IMR-90 (cell line): ENCODE measurements around the gene TEAD4. TPM values are rescaled to one million over a fixed set of nuclear protein-coding genes. Genes with fewer than 3 reads are reported as not detected.

Source experiments
- ATAC-seq: fragments of 200-7000 bp; cut with Tn5 transposase; 2 replicates; pipeline ENCODE4 v1.9.1; 2020; ENCODE audit warnings: low read depth, mild to moderate bottlenecking, moderate library complexity
- BruUV-seq: library from RNA; stranded (reverse); fragments of 400-500 nt; replicated peaks from 2 replicates; lab custom pipeline; 2021; lab: Mats Ljungman, UMichigan
- CTCF ChIA-PET: fragments of 300-600 bp; formaldehyde crosslinking; extraction: SDS; loops from one replicate; lab custom pipeline; 2021; ENCODE audit warnings: antibody characterized with exemption; lab: Yijun Ruan, JAX
- POLR2A ChIA-PET: fragments of 300-600 bp; sonication (Branson Sonifier 250); formaldehyde crosslinking; loops from one replicate; lab custom pipeline; 2022; ENCODE audit warnings: antibody characterized with exemption; ENCODE audit not compliant: unreplicated experiment; lab: Charles Lee
- DNase-seq: peaks from one replicate; pipeline ENCODE4 v3.0.0; 2013
- H2AFZ ChIP-seq: replicated peaks from 2 replicates; pipeline ENCODE3; 2013; ENCODE audit warnings: low read length, mild to moderate bottlenecking; ENCODE audit not compliant: poor library complexity
- H2AK5ac ChIP-seq: 2 replicates; pipeline ENCODE4 v1.6.1; 2013; ENCODE audit warnings: low read depth, low read length, inconsistent platforms
- H2AK9ac ChIP-seq: replicated peaks from 2 replicates; pipeline ENCODE3; 2013; ENCODE audit warnings: mild to moderate bottlenecking, low read depth, low read length, moderate library complexity; ENCODE audit not compliant: poor library complexity
- H2BK120ac ChIP-seq: 2 replicates; pipeline ENCODE4 v1.6.1; 2013; ENCODE audit warnings: low read depth, low read length, inconsistent platforms
- H2BK15ac ChIP-seq: 3 replicates; pipeline ENCODE4 v1.6.1; 2013; ENCODE audit warnings: low read depth, low read length, inconsistent platforms
- H2BK20ac ChIP-seq: 2 replicates; pipeline ENCODE4 v1.6.1; 2013; ENCODE audit warnings: low read depth, mild to moderate bottlenecking, inconsistent platforms, low read length, moderate library complexity
- H2BK5ac ChIP-seq: 2 replicates; pipeline ENCODE4 v1.6.1; 2013; ENCODE audit warnings: mild to moderate bottlenecking, low read depth, low read length, inconsistent platforms; ENCODE audit not compliant: poor library complexity, severe bottlenecking
- H3K14ac ChIP-seq: replicated peaks from 2 replicates; pipeline ENCODE4 v1.6.1; 2013; ENCODE audit warnings: low read depth, low read length, inconsistent platforms
- H3K18ac ChIP-seq: 2 replicates; pipeline ENCODE4 v1.6.1; 2013; ENCODE audit warnings: low read depth, low read length, control low read depth
- H3K23ac ChIP-seq: 2 replicates; pipeline ENCODE4 v1.6.1; 2013; ENCODE audit warnings: low read depth, low read length, inconsistent platforms
- H3K27ac ChIP-seq: 2 replicates; pipeline ENCODE4 v1.5.1; 2013; ENCODE audit warnings: mild to moderate bottlenecking, control low read depth, low read length; ENCODE audit not compliant: insufficient read depth
- H3K27me3 ChIP-seq: 2 replicates; pipeline ENCODE4 v1.6.1; 2013; ENCODE audit warnings: low read length; ENCODE audit not compliant: control insufficient read depth, insufficient read depth
- H3K36me3 ChIP-seq: 2 replicates; pipeline ENCODE4 v1.6.1; 2013; ENCODE audit warnings: low read length, mixed read lengths; ENCODE audit not compliant: control insufficient read depth, insufficient read depth
- H3K4ac ChIP-seq: 2 replicates; pipeline ENCODE4 v1.6.1; 2013; ENCODE audit warnings: low read depth, low read length, inconsistent platforms
- H3K4me1 ChIP-seq: 2 replicates; pipeline ENCODE4 v1.6.1; 2013; ENCODE audit warnings: low read length, mixed read lengths; ENCODE audit not compliant: control insufficient read depth, insufficient read depth
- H3K4me2 ChIP-seq: 2 replicates; pipeline ENCODE4 v1.6.1; 2013; ENCODE audit warnings: low read depth, mild to moderate bottlenecking, control low read depth, low read length, moderate library complexity
- H3K4me3 ChIP-seq: 2 replicates; pipeline ENCODE4 v1.5.1; 2013; ENCODE audit warnings: low read depth, mild to moderate bottlenecking, control low read depth, low read length, moderate library complexity; ENCODE audit not compliant: insufficient read depth
- H3K56ac ChIP-seq: 2 replicates; pipeline ENCODE4 v1.6.1; 2013; ENCODE audit warnings: low read length, inconsistent platforms; ENCODE audit not compliant: insufficient read depth; ENCODE audit errors: extremely low read depth
- H3K79me1 ChIP-seq, 2 experiments: 2 replicates each; pipeline ENCODE4 v1.6.1; 2013; ENCODE audit warnings: low read length in 2 of 2, inconsistent platforms in 1 of 2, low read depth in 1 of 2
- H3K9ac ChIP-seq: 2 replicates; pipeline ENCODE4 v1.6.1; 2013; ENCODE audit warnings: low read depth, low read length, control low read depth
- H3K9me1 ChIP-seq: 2 replicates; pipeline ENCODE4 v1.6.1; 2013; ENCODE audit warnings: low read length, inconsistent platforms; ENCODE audit not compliant: insufficient read depth
- H3K9me3 ChIP-seq: 2 replicates; pipeline ENCODE4 v1.6.1; 2013; ENCODE audit warnings: low read length; ENCODE audit not compliant: control insufficient read depth, insufficient read depth
- H4K20me1 ChIP-seq: 2 replicates; pipeline ENCODE4 v1.6.1; 2013; ENCODE audit warnings: low read length, inconsistent platforms; ENCODE audit not compliant: insufficient read depth
- H4K5ac ChIP-seq: 2 replicates; pipeline ENCODE4 v1.6.1; 2013; ENCODE audit warnings: mild to moderate bottlenecking, low read depth, low read length, control low read depth
- H4K8ac ChIP-seq, 2 experiments: 2 replicates each; pipeline ENCODE4 v1.6.1; 2013; ENCODE audit warnings: low read depth in 2 of 2, low read length in 2 of 2, control low read depth in 1 of 2, inconsistent platforms in 1 of 2
- H4K91ac ChIP-seq: 2 replicates; pipeline ENCODE4 v1.6.1; 2013; ENCODE audit warnings: low read depth, low read length, inconsistent platforms; ENCODE audit not compliant: insufficient read depth
- BHLHE40 ChIP-seq: fragments of 150-350 bp; IDR thresholded peaks from 2 replicates; pipeline ENCODE4 v1.6.1; 2016; ENCODE audit warnings: mild to moderate bottlenecking, low read depth, low read length
- CEBPB ChIP-seq: IDR thresholded peaks from 2 replicates; pipeline ENCODE4 v1.6.1; 2012; ENCODE audit warnings: low read depth, low read length, improper control_type of control experiment
- CHD1 ChIP-seq: IDR thresholded peaks from 2 replicates; pipeline ENCODE4 v1.6.1; 2012; ENCODE audit warnings: low read depth, low read length, improper control_type of control experiment
- FOS ChIP-seq: fragments of 150-350 bp; IDR thresholded peaks from 2 replicates; pipeline ENCODE4 v1.6.1; 2016; ENCODE audit warnings: low read depth, low read length
- MAFK ChIP-seq: IDR thresholded peaks from 2 replicates; pipeline ENCODE4 v1.6.1; 2012; ENCODE audit warnings: low read depth, low read length, improper control_type of control experiment
- MAZ ChIP-seq: IDR thresholded peaks from 2 replicates; pipeline ENCODE4 v1.6.1; 2012; ENCODE audit warnings: low read depth, mild to moderate bottlenecking, low read length, improper control_type of control experiment, moderate library complexity, borderline replicate concordance
- MXI1 ChIP-seq: IDR thresholded peaks from 2 replicates; pipeline ENCODE4 v1.6.1; 2012; ENCODE audit warnings: low read depth, mild to moderate bottlenecking, low read length, moderate library complexity, borderline replicate concordance
- NFE2L2 ChIP-seq: fragments of 150-350 bp; IDR thresholded peaks from 2 replicates; pipeline ENCODE4 v1.6.1; 2016; ENCODE audit warnings: low read depth, mild to moderate bottlenecking, low read length
- POLR2A ChIP-seq: IDR thresholded peaks from 2 replicates; pipeline ENCODE4 v1.6.1; 2012; ENCODE audit warnings: mild to moderate bottlenecking, low read depth, low read length
- RAD21 ChIP-seq: IDR thresholded peaks from 2 replicates; pipeline ENCODE4 v1.6.1; 2012; ENCODE audit warnings: low read length, improper control_type of control experiment
- RCOR1 ChIP-seq: IDR thresholded peaks from 2 replicates; pipeline ENCODE4 v1.6.1; 2012; ENCODE audit warnings: mild to moderate bottlenecking, low read length, improper control_type of control experiment; ENCODE audit not compliant: insufficient replicate concordance
- RFX5 ChIP-seq: IDR thresholded peaks from 2 replicates; pipeline ENCODE4 v1.8.0; 2012; ENCODE audit warnings: low read depth, mild to moderate bottlenecking, low read length, moderate library complexity
- SMC3 ChIP-seq: fragments of 150-350 bp; IDR thresholded peaks from 2 replicates; pipeline ENCODE4 v1.6.1; 2016; ENCODE audit warnings: low read depth, mild to moderate bottlenecking, antibody characterized with exemption, low read length, moderate library complexity
- WGBS, 2 experiments: methylation state at CpG; one replicate each; pipeline versions ENCODE4 v1.1.5 to v1.1.7; 2013; ENCODE audit warnings: missing lambda C conversion rate in 2 of 2; ENCODE audit not compliant: insufficient read length in 1 of 2; ENCODE audit errors: extremely low coverage in 2 of 2; 5-methylcytosine and 5-hydroxymethylcytosine counted together
- dilution Hi-C: fragments of 300-500 bp; cut with HindIII; formaldehyde crosslinking; loops from one replicate; pipeline ENCODE4 v1.14.3; 2018; ENCODE audit warnings: low sequenced_read_pairs; ENCODE audit not compliant: unreplicated experiment
- in situ Hi-C: fragments of 300-500 bp; cut with MboI; formaldehyde crosslinking; loops from 3 replicates; pipeline ENCODE4 v1.14.3; 2019; ENCODE audit warnings: low sequenced_read_pairs, inconsistent platforms, mixed read lengths
- intact Hi-C: fragments of 100-400 bp; cut with micrococcal nuclease; formaldehyde crosslinking; loops from 2 replicates; pipeline ENCODE4 v1.10.0; 2022
- polyA plus RNA-seq, 3 experiments: library from polyadenylated mRNA; depleted of rRNA; stranded (reverse); fragments of >200 nt; gene quantifications; 2 replicates each; pipeline ENCODE4 v1.2.3, GENCODE V29; 2012; ENCODE audit warnings: low replicate concordance in 1 of 3
- total RNA-seq: library from RNA; depleted of rRNA; stranded (reverse); fragments of >200 nt; gene quantifications from 2 replicates; pipeline ENCODE4 v1.2.3, GENCODE V29; 2012
- TF ChIP-seq, protein P1 (sequence below): conservative IDR thresholded peaks from 2 replicates; pipeline ENCODE4 v1.5.1; 2012; ENCODE audit warnings: mild to moderate bottlenecking, low read depth, low read length, improper control_type of control experiment
- TF ChIP-seq, protein P2 (sequence below): fragments of 150-350 bp; IDR thresholded peaks from 2 replicates; pipeline ENCODE4 v1.6.1; 2017; ENCODE audit warnings: mild to moderate bottlenecking, antibody characterized with exemption, low read length, low read depth
- TF ChIP-seq, protein P3 (sequence below): fragments of 150-350 bp; IDR thresholded peaks from 2 replicates; pipeline ENCODE4 v1.6.1; 2016; ENCODE audit warnings: low read depth, mild to moderate bottlenecking, low read length, moderate library complexity, borderline replicate concordance

Gene TEAD4
- total and polyA plus RNA-seq, 2 of the 4 experiments (the other 2 are of a cell fraction), result 8.8 to 24.9 TPM

DNA sequence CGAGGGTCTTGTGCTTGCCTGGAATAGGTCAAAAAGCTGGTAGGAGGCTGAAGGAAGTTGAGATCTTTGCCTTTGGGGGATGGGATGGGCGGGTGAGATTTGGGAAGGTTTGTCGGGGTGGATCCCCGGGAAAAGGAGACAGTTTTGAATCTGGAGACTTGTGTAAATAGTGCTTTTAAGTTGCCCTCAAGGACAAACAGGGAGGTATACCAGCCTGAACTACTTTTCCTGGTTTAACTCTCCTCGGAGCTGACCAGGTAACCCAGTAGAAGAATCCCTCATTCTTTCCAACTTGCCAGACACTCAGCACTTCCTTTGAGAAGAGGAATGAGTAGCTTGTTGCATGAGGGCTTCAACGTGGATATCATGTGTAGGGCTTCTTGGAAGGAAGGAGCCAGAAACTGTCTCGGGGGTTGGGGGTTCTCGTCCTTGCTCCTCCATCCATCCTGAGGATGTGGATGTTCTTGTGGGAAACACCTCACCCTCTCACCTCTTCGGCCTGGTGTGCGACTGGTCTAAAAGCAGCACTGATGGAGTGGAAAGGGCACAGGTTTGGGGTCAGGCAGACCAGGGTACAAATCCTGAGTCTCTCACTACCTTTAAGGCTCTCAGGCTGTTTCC is 1.9 kb downstream of the TEAD4 start:
- no peak for ATAC-seq
- H3K9ac ChIP-seq, result peak overlapping the region; percentile 86; the same call in 1 of the 2 replicates

More for the DNA sequence above, 1.9 kb downstream of the TEAD4 start:
- Histone ChIP-seq H3K4me1 (peaks cover 18% of the 10 kb centered on the region), H3K56ac (no peak overlapping the region), H2BK120ac (no peak overlapping the region), H2AK9ac (peak overlapping the region; percentile 71), H3K14ac (peak overlapping the region; percentile 88), H3K27ac (no peak overlapping the region), H3K23ac (peak overlapping the region; percentile 83), H4K20me1 (peaks cover 20% of the 10 kb centered on the region), H4K91ac (no peak overlapping the region), H3K4me3 (peak overlapping the region; percentile 93), H3K9me1 (peaks cover 40% of the 10 kb centered on the region), H2BK5ac (no peak overlapping the region), H3K18ac (no peak overlapping the region), H4K5ac (no peak overlapping the region), H3K4me2 (peak overlapping the region; percentile 70), H3K9me3 (no peaks in the 10 kb centered on the region), H3K36me3 (no peaks in the 10 kb centered on the region), H2AFZ (peak overlapping the region; percentile 95), H2BK20ac (no peak overlapping the region), H3K27me3 (no peaks in the 10 kb centered on the region), H2AK5ac (peak overlapping the region; percentile 86), H3K79me1 (peaks cover 17 to 71% of the 10 kb centered on the region in 2 experiments), H3K4ac (peak overlapping the region; percentile 82; the same call in 1 of the 2 replicates), H2BK15ac (no peak overlapping the region), H4K8ac (no peak overlapping the region; a peak in 1 of 4 replicates)
- in situ Hi-C loops (no loop called here), intact Hi-C loops (no loop called here), dilution Hi-C loops (no loop called here)
- ChIA-PET CTCF (interaction anchor here (1.4 kb wide), 1 partner anchor 73 kb away, joined by 3 read pairs; no protein-coding TSS in a partner anchor), POLR2A (no interaction called here)
- BruUV-seq, result TSS peak; percentile 28
- peak; percentile 18 for DNase-seq
- WGBS, 2 experiments, result no CpG with 5 or more reads among the region's 10 CpGs
- TF ChIP-seq, protein P1, sequence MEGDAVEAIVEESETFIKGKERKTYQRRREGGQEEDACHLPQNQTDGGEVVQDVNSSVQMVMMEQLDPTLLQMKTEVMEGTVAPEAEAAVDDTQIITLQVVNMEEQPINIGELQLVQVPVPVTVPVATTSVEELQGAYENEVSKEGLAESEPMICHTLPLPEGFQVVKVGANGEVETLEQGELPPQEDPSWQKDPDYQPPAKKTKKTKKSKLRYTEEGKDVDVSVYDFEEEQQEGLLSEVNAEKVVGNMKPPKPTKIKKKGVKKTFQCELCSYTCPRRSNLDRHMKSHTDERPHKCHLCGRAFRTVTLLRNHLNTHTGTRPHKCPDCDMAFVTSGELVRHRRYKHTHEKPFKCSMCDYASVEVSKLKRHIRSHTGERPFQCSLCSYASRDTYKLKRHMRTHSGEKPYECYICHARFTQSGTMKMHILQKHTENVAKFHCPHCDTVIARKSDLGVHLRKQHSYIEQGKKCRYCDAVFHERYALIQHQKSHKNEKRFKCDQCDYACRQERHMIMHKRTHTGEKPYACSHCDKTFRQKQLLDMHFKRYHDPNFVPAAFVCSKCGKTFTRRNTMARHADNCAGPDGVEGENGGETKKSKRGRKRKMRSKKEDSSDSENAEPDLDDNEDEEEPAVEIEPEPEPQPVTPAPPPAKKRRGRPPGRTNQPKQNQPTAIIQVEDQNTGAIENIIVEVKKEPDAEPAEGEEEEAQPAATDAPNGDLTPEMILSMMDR, result no peak
- TF ChIP-seq FOS (no peak), MAZ (no peak), RFX5 (no peak), RAD21 (no peak), POLR2A (no peak), CHD1 (no peak), MXI1 (no peak), NFE2L2 (no peak), MAFK (no peak), BHLHE40 (no peak), RCOR1 (no peak), CEBPB (no peak), SMC3 (no peak)
- TF ChIP-seq, protein P2, sequence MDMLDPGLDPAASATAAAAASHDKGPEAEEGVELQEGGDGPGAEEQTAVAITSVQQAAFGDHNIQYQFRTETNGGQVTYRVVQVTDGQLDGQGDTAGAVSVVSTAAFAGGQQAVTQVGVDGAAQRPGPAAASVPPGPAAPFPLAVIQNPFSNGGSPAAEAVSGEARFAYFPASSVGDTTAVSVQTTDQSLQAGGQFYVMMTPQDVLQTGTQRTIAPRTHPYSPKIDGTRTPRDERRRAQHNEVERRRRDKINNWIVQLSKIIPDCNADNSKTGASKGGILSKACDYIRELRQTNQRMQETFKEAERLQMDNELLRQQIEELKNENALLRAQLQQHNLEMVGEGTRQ, result no peak
- TF ChIP-seq, protein P3, sequence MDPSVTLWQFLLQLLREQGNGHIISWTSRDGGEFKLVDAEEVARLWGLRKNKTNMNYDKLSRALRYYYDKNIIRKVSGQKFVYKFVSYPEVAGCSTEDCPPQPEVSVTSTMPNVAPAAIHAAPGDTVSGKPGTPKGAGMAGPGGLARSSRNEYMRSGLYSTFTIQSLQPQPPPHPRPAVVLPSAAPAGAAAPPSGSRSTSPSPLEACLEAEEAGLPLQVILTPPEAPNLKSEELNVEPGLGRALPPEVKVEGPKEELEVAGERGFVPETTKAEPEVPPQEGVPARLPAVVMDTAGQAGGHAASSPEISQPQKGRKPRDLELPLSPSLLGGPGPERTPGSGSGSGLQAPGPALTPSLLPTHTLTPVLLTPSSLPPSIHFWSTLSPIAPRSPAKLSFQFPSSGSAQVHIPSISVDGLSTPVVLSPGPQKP, result no peak
